Gastroesophageal sphincter (tissue), 3 donors: ENCODE data around the gene VPS33B.

ENCODE experiments used
- POLR2A ChIP-seq, 2 donors: fragments of 450-650 bp; IDR thresholded peaks; one replicate each; pipeline ENCODE4 v1.6.1; 2017; ENCODE audit warnings: antibody characterized with exemption in 2 of 2, mild to moderate bottlenecking in 2 of 2, moderate library complexity in 1 of 2
- TF ChIP-seq, protein P1 (sequence below), 4 experiments: fragments of 200-600 bp in 2 of 4; fragments of 450-650 bp in 2 of 4; sonication (generic) in 1 of 4; IDR thresholded peaks; one replicate each; pipeline ENCODE4 v1.5.1; 2017 to 2019; ENCODE audit warnings: antibody characterized with exemption in 4 of 4, mild to moderate bottlenecking in 2 of 4, moderate library complexity in 2 of 4

GRCh38 chr15:91017716-91018115, 4.7 kb downstream of the VPS33B start:
- TF ChIP-seq, protein P1, sequence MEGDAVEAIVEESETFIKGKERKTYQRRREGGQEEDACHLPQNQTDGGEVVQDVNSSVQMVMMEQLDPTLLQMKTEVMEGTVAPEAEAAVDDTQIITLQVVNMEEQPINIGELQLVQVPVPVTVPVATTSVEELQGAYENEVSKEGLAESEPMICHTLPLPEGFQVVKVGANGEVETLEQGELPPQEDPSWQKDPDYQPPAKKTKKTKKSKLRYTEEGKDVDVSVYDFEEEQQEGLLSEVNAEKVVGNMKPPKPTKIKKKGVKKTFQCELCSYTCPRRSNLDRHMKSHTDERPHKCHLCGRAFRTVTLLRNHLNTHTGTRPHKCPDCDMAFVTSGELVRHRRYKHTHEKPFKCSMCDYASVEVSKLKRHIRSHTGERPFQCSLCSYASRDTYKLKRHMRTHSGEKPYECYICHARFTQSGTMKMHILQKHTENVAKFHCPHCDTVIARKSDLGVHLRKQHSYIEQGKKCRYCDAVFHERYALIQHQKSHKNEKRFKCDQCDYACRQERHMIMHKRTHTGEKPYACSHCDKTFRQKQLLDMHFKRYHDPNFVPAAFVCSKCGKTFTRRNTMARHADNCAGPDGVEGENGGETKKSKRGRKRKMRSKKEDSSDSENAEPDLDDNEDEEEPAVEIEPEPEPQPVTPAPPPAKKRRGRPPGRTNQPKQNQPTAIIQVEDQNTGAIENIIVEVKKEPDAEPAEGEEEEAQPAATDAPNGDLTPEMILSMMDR (IDR thresholded peaks at IDR 0.05) = no peak
- TF ChIP-seq POLR2A (IDR thresholded peaks at IDR 0.05) = no peak
